ENCODE data around the gene DDX49.
"Not testable (repeated sequence)": the region's sequence is repeated elsewhere in the genome, so short reads cannot be mapped to it uniquely, and the experiment has no call there.

Gene DDX49

DNA sequence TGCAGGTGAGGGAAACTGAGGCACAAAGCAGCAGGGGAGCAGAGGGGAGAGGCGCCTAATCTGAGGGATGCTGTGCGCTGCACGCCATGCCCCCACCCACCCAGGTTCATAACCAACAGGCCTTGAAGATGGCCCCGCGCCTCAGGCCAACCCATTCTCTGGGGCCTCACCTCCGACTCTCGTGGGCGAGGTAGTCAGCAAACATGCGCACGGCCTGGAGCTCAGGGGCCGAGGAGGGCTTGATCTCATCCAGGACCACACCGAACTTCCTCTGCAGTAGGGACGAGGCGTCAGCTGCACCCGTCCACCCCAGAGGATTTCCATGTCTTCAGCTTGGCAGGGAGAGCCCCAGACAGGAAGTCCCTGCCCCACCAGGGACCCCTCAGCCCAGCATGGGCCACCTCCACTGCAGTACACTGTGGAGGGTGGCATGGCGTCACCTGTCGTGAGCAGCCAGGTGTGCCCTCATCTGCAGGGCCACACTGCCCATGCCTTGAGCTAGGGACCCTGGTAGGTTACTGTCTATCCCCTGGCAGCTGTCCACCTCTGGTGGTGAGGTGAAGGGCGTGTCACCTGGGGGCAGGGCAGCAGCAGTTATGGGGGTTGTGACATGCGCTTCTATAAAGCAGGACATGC, 8.6 kb upstream of the DDX49 start:
- no peak for DNase-seq (ENCODE audit: low read depth)

DNA sequence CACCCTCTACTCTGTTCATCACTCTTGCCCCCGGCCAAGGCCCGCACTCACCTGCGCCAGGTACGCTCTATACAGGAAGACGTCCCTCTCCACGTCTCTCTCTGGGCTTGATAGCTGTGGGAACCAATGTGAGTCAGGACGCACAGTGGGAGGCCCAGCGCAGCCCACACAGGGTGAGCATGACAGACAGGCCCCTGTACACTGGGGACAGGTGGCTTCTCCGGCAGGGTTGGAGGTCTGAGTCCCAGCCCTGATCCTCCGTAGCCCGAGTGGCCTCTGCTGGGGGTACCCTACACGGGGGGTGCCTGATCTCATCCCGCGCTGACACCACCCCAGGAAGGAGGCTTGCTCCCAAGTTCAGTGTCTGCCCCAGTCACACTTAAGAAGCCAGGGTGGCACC, 6.6 kb upstream of the DDX49 start:
- DNase-seq (ENCODE audit: low read depth) = no peak

- no peak for DNase-seq (ENCODE audit: low read depth)
Observed at GRCh38 chr19:18913466-18913865, 6.0 kb upstream of the DDX49 start.

DNA sequence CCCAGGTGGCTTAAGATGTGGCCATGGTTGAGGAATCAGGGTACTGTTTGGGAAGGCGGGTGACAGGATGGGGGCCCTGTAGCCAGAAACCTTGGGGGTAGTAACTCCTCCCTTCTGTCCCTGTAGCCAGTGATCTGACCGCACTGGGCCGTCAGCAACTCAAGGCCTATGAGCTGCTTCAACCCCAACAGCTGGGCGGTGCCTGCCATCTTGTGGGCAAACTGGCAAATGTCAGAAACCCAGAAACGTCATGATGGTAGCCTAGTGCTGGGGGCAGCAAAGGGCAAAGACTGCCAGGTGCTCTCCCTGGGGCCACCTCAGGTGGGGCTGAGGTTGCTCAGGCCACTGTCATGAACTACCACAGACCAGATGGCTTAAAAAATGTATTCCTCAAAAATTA, 3.9 kb upstream of the DDX49 start:
- DNase-seq (ENCODE audit: low read depth) = peak; percentile 48

GRCh38 chr19:18917593-18917992, 1.9 kb upstream of the DDX49 start:
- DNase-seq (ENCODE audit: low read depth) = not testable (repeated sequence)

- no peak for DNase-seq (ENCODE audit: low read depth)
Observed at GRCh38 chr19:18919900-18920214, 342 bp downstream of the DDX49 start.

GRCh38 chr19:18920400-18920799, 885 bp downstream of the DDX49 start:
- DNase-seq (ENCODE audit: low read depth) = no peak

DNA sequence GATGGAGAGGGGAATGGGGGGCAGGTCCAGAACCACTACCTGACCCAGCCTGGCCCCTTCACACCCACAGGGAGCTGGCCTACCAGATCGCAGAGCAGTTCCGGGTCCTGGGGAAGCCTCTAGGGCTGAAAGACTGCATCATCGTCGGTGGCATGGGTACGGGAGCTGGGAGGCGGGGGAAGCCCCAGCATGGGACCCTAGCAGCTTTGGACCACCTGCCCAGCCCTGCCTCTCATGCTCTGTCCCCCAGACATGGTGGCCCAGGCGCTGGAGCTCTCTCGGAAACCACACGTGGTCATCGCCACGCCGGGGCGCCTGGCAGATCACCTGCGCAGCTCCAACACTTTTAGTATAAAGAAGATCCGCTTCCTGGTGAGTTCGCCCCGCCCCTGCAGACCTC, 2.1 kb downstream of the DDX49 start:
- no peak for DNase-seq (ENCODE audit: low read depth)

DNA sequence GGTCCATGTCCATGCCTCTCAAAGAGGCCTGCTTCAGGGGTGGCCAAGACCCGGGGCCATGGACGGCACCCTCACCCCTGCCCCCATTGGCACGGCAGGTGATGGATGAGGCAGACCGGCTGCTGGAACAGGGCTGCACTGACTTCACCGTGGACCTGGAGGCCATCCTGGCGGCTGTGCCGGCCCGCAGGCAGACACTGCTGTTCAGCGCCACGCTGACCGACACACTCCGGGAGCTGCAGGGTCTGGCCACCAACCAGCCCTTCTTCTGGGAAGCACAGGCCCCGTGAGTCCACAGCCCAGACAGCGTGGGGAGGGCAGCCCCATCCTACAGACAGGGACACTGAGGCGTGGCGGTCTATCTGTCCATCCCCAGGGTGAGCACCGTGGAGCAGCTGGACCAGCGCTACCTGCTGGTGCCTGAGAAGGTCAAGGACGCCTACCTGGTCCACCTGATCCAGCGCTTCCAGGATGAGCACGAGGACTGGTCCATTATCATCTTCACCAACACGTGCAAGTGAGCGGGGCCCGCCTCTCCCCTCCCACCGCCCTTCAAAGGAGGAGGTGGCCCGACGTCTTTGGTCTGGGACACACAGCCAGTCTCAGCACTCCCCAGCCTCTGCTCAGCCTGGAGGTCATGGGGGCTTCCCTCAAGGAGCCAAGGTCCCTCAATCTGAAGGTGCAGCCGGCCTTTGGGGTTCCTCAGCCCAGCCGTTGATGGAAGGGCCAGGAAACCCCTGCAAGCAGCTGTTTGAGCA, 2.9 kb downstream of the DDX49 start:
- DNase-seq (ENCODE audit: low read depth) = no peak

DNA sequence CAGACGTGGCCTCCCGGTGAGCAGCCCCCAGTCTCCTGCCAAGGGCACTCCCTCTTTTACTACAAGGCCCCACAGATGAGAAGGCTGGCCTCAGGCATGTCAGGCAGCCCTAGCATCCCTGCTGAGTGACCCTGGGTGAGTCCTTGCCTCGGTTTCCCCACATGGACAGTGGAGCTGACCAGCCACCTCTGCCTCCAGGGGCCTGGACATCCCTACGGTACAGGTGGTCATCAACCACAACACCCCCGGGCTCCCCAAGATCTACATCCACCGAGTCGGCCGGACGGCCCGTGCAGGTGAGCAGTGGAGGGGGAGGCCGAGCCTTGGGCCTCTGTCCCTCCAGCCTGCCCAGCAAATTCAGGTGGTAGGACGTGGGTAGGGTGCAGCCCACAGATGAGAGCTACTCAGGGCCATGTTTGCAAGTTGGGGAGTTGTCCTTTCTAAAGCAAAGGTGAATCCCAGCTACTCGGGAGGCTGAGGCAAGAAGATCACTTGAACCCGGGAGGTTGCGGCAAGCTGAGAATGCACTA, 5.2 kb downstream of the DDX49 start:
- no peak for DNase-seq (ENCODE audit: low read depth)

DNA sequence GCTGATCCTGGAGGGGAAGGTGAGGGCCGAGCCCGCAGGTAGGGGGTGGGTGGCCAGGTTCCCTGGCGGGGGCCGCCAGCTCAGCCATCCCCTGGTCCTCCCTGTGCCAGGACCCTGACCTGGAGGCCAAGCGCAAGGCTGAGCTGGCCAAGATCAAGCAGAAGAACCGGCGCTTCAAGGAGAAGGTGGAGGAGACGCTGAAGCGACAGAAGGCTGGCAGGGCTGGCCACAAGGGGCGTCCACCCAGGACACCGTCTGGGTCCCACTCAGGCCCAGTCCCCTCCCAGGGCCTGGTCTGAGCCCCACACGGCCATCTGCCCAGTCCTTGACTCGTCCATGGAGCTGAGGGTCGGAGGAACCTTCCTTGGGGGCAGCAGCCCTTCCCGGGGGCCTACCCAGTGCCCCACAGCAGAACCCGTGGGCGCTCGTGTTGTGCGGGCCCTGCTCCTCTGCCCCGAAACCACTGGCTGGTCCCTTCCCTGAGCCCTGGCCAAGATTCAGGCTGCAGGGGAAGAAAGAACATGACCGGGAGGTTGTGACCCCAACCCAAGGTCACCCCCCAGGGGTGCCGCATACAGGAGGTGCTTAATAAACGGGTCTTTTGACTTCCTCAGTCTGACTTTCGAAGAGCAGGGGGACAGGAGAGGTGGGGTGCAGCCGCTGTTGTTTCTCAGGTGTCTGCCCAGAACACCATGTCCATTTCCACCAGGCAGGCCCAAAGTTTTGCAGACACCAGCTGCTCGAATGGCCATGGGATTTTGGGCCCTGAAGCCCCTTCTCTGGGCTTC, 8.7 kb downstream of the DDX49 start:
- no peak for DNase-seq (ENCODE audit: low read depth)

DNA sequence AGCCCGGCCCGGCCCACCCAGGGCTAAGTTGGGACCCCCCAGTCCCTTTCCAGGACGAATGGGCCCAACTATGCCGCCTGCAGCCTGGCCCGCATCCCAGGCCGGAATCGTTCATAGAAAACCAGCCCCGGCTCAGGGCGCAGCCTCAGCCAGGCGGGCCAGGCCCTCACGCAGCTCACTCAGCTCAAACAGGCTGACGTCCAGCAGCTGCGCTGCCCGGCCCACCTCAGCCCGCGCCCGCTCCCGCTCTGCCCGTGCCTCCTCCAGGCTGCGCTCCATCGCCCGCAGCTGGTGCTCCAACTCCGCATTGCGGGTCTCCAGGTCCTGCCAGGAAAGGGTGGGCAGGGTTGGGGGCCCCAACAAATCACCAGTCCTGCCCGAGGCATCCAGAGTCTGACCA, 9.8 kb downstream of the DDX49 start:
- DNase-seq (ENCODE audit: low read depth) = no peak

DNA sequence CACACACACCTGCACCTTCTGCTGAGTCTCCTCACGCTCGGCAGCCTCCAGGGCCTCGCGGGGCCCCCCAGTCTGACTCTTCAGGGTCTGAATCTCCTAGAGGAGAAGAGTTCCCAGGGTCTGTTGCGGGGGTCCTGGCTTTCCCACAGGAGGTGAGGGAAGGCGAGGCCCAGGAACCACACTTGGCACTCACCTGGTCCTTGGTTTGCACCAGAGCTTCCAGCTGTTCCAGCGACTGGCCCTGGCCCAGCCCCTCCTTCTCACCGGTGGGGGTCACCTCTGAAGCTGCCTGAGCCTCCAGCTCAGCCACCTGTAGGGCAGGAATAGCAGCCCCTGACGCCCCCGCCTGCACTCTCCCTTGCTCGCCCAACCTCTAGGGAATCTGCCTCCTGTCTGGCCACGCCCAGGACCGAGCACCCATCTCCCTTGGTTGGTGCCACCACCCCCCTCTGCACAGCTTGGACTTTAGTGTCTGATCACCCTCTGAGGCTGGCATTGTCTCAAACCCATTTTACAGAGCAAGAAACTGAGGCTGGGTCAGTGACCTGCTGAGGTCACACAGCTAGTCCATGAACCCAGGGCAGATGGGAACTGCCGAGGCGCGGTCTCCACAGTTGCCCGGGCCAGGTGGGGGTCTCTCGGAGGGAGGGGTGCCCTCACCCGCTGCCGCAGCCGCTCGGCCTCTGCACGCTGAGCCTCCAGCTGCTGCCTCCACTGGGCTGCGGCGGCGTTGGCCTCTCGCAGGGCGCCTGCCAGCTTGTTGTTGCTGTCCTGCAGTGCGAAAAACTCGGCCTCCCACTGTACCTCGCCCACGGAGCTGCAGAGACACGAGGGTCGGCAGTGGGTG, 12.0 kb downstream of the DDX49 start:
- no peak for DNase-seq (ENCODE audit: low read depth)

- peak; percentile 79 for DNase-seq (ENCODE audit: low read depth)
Observed at GRCh38 chr19:18932216-18932841, 12.8 kb downstream of the DDX49 start.

DNA sequence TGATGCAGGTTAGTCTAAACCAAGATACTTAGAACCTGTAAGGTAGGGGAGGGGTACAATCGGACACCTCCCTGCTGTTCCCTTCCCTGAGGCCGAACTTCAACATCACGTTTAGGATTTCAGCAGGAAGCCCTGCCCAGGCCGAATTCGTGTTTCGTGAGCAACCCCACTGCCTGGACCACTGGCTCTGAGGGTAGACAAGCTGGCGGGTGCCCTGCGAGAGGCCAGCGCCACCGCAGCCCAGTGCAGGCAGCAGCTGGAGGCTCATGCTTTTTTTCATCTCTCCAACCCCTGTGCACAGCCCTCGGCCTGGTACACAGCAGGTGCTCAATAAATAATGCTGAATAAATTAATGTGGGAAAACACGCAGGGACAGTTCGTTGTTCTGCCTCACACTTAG, 13.8 kb downstream of the DDX49 start:
- DNase-seq (ENCODE audit: low read depth) = no peak

DNA sequence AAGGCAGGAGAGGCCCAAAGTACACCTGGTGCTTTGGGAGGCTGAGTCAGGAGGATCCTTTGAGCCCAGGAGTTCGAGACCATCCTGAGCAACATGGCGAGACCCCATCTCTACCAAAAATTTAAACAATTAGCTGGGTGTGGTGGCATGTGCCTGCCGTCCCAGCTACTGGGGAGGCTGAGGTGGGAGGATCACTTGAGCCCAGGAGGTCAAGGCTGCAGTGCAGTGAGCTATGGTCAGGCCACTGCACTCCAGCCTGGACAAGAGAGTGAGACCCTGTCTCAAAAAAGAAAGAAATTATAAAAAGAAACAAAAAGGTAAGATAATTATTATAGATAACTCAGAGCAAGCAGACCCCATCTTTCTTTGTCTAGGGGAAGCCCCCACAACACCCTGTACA, 19.6 kb downstream of the DDX49 start:
- no peak for DNase-seq (ENCODE audit: low read depth)

DNA sequence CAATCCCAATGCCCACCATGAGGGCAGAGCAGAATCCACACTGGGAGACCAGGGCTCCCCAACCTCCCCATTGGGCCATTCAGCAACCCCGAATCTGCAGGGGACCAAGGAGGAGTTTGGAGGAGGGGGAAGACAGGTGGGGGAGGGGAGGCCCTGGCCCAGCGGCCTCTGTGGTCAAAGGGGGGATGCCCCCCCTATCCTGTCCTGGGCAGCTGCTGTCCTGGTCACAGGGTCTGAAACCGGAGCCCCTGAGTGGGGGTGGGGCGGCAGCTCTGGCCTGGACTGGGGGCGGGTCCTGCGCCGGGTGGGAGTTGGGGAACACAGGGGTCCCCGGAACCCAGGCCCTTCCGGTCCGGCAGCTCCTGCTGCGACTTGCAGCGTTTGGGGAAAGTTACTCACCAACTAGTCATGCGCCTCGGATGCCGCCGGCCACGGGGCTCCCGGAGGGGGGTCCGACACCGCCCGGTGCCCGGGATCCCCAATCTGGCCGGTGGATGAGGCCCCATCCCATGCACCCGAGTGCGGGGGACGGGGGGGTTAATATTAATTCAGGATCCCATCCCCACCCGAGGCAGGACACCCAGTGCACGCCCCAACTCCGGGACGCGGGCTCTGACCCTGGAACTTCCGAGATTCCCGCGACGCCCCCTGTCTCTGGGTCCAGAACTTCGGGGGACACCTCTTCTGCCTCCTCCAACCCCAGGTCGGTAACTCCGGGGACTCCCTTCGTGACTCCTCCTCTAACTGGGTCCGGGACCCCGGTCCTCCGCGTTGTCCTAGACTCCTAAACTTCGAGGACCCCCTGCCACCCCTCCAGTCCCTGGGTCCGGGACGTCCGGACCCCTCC, 20.6 kb downstream of the DDX49 start:
- peak; percentile 34 for DNase-seq (ENCODE audit: low read depth)

GRCh38 chr19:18940769-18941627, 21.5 kb downstream of the DDX49 start, which contains the start of gene HOMER3:
HOMER3 (minus strand) TSS chr19:18941217; CDS start chr19:18938982, 2,235 bp downstream.
- DNase-seq (ENCODE audit: low read depth) = peak; percentile 38

DNA sequence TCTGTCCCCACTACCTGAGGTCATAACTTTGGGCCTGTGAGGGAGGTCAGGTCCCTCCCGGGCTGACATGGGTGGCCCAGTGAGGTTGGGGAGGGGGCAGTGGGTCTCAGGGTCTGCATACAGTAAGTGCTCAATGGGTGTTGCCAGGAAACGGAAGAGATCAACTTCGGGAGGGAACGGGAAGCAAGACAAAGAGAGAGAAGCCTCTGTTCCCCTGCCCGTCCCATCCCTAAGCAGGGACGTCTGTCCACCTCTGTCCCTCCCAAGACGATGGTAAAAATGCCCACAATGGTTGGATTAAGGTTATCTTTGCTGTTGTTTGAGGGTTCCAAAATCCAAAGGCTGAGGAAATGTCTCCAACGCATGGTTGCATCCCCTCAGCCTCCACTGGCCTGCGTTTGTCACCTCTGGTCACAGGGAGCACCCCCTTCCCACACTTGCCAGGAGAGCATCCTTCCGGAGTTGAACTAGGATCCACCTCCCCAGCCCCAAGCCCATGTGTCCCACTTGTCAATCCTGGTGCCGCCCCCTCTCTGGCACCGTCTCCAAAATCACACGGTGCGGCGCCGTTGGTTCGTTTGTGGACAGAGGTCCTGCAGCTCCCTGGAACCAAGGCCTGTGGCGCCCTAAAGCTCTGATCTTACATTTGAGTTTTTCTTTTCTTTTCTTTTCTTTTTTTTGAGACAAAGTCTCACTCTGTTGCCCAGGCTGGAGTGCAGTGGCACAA, 22.3 kb downstream of the DDX49 start:
- DNase-seq (ENCODE audit: low read depth) = no peak

Data from amniotic epithelial cell (primary cell).